ENCODE results near the gene NAIP. TPM values are rescaled to one million over a fixed set of nuclear protein-coding genes. Genes with fewer than 3 reads are reported as not detected.

The NAIP gene
- total RNA-seq, 1 donor from 2014 or later, result 0.90 TPM

Other genes starting within 250 kb of the NAIP start
- gene SERF1A, start 124.7 kb downstream of the NAIP start, total RNA-seq, result 4.9 and 13.0 TPM in 2 replicates
- gene SMN1, start 100.3 kb downstream of the NAIP start, total RNA-seq, result 14.9 and 17.8 TPM in 2 replicates
- gene GTF2H2, start 42.3 kb upstream of the NAIP start, total RNA-seq, result 7.8 and 9.1 TPM in 2 replicates